Measurements from ENCODE around the gene HAL.
A peak's percentile ranks its signal among the peaks of the same experiment; 100 is the strongest.

DNA sequence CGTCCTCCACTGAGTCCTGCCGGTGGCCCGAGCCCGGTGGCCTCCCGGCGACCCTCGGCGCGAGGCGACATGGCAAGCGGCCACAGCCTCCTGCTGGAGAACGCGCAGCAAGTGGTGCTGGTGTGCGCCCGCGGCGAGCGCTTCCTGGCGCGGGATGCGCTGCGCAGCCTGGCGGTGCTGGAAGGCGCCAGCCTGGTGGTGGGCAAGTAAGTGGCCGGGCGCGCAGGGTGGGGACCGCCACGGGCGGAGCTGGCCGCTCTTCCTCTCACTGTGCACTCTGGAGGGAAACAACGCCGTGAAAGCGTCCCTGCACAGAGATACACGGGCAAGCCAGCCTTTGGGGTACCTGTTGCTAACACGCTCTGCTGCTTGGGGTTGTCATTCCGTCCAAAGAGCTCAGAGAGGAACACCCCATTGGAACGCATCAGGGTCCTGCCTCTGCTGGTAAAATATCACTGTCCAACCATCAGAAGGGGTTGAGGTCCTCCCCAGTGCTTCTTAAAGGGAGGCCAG is 52.8 kb downstream of the HAL start, which contains the start of gene AMDHD1:
- TF ChIP-seq, protein P1, sequence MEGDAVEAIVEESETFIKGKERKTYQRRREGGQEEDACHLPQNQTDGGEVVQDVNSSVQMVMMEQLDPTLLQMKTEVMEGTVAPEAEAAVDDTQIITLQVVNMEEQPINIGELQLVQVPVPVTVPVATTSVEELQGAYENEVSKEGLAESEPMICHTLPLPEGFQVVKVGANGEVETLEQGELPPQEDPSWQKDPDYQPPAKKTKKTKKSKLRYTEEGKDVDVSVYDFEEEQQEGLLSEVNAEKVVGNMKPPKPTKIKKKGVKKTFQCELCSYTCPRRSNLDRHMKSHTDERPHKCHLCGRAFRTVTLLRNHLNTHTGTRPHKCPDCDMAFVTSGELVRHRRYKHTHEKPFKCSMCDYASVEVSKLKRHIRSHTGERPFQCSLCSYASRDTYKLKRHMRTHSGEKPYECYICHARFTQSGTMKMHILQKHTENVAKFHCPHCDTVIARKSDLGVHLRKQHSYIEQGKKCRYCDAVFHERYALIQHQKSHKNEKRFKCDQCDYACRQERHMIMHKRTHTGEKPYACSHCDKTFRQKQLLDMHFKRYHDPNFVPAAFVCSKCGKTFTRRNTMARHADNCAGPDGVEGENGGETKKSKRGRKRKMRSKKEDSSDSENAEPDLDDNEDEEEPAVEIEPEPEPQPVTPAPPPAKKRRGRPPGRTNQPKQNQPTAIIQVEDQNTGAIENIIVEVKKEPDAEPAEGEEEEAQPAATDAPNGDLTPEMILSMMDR (IDR thresholded peaks at IDR 0.05; ENCODE audit: low read length), result peak; percentile 35
- no peak for TF ChIP-seq EZH2 (optimal IDR thresholded peaks at IDR 0.05; ENCODE audit: low read depth, low read length)
- TF ChIP-seq EZH2phosphoT487 (IDR thresholded peaks at IDR 0.05; ENCODE audit: low read length), result no peak
